ENCODE data around the gene SYTL1. TPM values are rescaled to one million over a fixed set of nuclear protein-coding genes. Genes with fewer than 3 reads are reported as not detected.

Gene SYTL1, protein sequence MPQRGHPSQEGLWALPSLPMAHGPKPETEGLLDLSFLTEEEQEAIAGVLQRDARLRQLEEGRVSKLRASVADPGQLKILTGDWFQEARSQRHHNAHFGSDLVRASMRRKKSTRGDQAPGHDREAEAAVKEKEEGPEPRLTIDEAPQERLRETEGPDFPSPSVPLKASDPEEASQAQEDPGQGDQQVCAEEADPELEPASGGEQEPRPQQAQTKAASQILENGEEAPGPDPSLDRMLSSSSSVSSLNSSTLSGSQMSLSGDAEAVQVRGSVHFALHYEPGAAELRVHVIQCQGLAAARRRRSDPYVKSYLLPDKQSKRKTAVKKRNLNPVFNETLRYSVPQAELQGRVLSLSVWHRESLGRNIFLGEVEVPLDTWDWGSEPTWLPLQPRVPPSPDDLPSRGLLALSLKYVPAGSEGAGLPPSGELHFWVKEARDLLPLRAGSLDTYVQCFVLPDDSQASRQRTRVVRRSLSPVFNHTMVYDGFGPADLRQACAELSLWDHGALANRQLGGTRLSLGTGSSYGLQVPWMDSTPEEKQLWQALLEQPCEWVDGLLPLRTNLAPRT
- total RNA-seq, result 10 to 100 TPM; 26.0 to 43.4 TPM

DNA sequence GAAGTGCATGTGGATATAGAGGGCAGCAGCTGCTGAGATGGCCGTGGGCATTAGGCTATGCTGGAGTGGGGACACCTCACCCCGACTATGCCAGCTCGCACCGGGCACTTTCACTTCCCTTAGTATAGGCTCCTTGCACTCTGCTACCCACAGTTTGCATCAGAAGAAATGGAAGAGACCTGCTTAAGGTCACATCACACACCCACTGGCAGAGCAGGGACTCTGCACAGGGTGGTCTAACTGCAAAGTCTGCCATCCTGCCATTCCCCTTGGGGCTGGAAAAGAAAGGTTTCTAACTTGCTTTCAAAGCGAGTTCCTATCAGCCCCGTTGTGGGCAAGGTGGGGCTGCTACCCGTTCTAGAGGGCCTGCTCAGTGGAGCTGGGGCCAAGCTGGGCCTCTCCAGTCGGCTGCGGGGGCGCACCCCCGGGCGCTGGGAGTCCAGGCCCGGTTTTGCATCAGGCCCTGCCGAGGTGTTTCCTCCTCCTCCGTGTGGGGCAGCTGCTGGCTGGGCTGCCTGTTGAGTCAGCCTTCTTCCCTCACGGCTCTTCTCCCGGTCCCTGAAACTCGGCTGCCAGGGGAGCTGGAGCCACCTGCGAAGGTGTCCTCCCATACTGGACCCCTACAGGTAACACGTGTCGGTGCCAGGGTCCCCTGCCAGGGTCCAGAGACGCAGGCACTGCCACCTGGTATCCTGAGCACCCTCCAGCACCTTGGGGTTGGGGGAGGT, at the start of gene SYTL1:
TSS of gene SYTL1 (plus strand) at position 498 of the 728 bp plus-strand sequence. CDS start 3,313 bp downstream, outside the sequence.
- Mint-ChIP-seq H3K4me3 (peak within 1 kb of the TSS; percentile 90), H3K9me3 (no peaks in the 10 kb centered on the region), H3K36me3 (ENCODE audit: low read depth) (peaks cover 22% of the 10 kb centered on the region), H3K27ac (peak within 1 kb of the TSS; percentile 84), H3K27me3 (no peaks in the 10 kb centered on the region), H3K4me1 (peaks cover 34% of the 10 kb centered on the region)
- peak; percentile 57 for ATAC-seq (replicated peaks)

DNA sequence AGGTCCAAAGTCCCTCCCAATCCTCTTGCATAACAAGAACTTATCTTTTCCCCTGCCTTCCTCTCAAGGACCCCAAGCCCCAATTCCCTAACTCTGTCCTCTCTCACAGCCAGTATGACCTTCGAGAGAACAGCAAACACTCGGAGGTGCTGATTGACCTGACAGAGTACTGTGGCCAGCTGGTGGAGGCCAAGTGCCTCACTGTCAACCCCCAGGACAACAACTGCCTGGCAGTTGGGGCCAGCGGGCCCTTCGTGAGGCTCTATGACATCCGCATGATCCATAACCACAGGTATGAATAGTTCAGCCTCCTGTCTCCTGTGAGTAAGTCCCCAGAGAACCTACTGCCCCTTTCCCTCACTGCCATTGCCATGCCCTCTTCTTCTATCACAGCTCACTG, 49.7 kb upstream of the SYTL1 start:
- ATAC-seq (replicated peaks), result no peak
- Mint-ChIP-seq H3K4me1 (no peaks in the 10 kb centered on the region), H3K27me3 (no peaks in the 10 kb centered on the region), H3K4me3 (no peak overlapping the region), H3K9me3 (no peaks in the 10 kb centered on the region), H3K27ac (no peak overlapping the region), H3K36me3 (ENCODE audit: low read depth) (peaks cover 60% of the 10 kb centered on the region)

- Mint-ChIP-seq H3K9me3 (no peaks in the 10 kb centered on the region), H3K27me3 (no peaks in the 10 kb centered on the region), H3K27ac (no peak overlapping the region), H3K4me1 (no peaks in the 10 kb centered on the region), H3K36me3 (ENCODE audit: low read depth) (peaks cover 59% of the 10 kb centered on the region), H3K4me3 (no peak overlapping the region)
- ATAC-seq (replicated peaks), result no peak
These were observed 47.9 kb upstream of the SYTL1 start for GRCh38 chr1:27293915-27294314.

DNA sequence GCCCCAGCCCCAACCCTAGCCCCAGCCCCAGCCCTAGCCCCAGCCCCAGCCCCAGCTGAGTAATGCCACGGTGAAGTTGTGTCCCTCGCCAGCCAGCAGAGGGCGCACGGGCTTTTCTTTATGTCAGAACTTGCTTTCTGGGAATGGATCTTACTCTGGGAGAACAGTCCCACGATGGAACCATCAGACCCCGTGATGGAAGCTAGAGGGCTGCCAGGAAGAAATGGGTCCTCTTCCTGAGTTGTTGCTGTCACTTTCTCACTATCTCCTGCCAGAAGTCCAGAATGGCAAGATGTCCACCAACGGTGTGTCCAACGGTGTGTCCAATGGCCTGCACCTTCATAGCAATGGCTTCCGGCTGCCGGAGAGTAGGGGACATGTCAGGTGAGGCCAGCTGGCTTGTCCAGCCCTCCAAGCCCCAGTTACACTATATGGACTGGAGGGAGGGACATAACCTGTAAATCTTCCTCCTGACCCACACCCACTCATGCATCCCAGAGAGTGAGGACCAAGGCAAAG, 45.0 kb upstream of the SYTL1 start:
- Mint-ChIP-seq H3K4me3 (no peak overlapping the region), H3K9me3 (no peaks in the 10 kb centered on the region), H3K36me3 (ENCODE audit: low read depth) (peaks cover 57% of the 10 kb centered on the region), H3K4me1 (no peaks in the 10 kb centered on the region), H3K27me3 (no peaks in the 10 kb centered on the region), H3K27ac (no peak overlapping the region)
- ATAC-seq (replicated peaks), result peak; percentile 67

GRCh38 chr1:27297903-27298302, 43.9 kb upstream of the SYTL1 start:
- Mint-ChIP-seq H3K4me3 (no peak overlapping the region), H3K27me3 (no peaks in the 10 kb centered on the region), H3K36me3 (ENCODE audit: low read depth) (peaks cover 49% of the 10 kb centered on the region), H3K9me3 (no peaks in the 10 kb centered on the region), H3K27ac (no peak overlapping the region), H3K4me1 (no peaks in the 10 kb centered on the region)
- no peak for ATAC-seq (replicated peaks)

- no peak for ATAC-seq (replicated peaks)
- Mint-ChIP-seq H3K36me3 (ENCODE audit: low read depth) (peaks cover 45% of the 10 kb centered on the region), H3K4me1 (no peaks in the 10 kb centered on the region), H3K9me3 (no peaks in the 10 kb centered on the region), H3K4me3 (no peak overlapping the region), H3K27me3 (no peaks in the 10 kb centered on the region), H3K27ac (no peak overlapping the region)
These were observed 43.0 kb upstream of the SYTL1 start for GRCh38 chr1:27298632-27299384.

DNA sequence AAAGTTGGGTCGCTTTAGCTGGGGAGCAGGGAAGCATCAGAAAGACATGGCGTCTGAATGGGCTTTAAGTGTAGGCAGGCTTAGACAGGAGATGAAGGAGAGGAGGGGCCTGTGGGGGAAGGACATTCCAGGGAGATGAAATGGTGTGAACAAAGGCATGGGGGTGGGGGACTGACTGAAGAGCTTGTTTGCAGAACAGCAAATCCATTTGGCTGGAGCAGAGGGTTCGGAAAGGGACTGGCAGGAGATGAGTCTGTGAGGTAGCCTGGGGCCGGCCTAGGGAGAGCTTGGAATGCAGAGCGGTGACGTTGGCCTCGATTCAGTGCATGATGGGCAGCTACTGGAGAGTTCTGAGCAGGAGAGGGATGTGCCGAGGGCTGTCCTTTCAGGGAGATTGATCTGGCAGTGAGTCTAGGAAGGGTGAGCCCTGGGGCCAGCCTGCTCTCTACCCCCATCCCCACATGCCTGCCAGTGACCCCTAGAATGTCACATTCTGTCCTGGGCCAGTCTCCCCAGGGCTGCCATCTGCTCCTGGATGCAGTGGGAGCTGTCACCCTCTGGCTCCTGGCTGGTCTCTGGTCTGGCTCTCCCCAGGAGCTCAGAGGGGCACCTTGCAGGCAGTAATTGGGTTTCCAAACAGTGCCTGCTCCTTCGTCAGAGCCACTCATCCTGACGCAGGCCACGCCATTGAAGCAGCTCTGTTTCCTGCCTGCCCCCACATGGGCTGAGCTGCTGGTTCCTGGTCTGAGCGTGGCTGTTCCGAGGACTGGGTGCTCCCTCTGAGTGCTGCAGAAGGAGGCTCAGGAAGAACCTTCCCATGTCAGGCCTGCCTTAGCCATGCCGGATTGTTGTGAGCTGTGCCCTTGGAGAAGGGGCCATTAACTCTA, 42.2 kb upstream of the SYTL1 start:
- Mint-ChIP-seq H3K36me3 (ENCODE audit: low read depth) (peaks cover 36% of the 10 kb centered on the region), H3K27ac (no peak overlapping the region), H3K4me3 (no peak overlapping the region), H3K4me1 (no peaks in the 10 kb centered on the region), H3K9me3 (no peaks in the 10 kb centered on the region), H3K27me3 (no peaks in the 10 kb centered on the region)
- no peak for ATAC-seq (replicated peaks)

DNA sequence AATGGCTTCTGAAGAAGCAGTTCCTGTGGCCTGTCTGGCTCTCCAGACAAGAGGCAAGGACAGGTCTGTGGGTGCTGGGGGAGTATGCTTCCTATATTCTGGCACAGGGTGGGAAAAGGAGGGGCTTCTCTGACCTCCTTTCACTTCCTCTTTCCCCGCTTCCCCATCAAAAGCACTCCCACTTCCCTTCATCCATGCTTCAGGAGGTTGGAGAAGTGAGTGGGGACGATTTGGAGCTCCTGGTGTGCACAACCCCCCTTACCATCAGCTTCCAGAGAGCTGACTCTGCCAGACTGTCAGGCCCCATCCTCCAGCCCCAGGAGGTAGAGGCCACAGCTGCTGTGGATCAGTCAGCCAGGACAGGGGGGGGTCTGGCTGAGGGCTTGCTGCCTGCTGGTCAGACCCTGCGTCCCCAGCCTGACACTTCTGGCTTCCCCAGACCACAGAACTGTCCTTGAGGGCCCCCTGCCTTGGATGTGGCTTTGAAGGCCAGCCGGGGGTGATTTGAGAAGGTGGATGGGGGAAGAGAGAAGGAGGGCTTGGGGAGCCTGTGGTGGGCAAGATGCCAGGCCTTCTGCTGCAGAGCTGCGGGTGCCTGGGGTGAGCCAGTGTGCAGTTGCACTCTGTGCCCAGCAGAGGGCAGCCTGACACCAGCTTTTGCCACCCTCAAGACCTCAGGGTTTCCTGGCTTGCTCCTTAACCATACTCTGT, 41.3 kb upstream of the SYTL1 start:
- Mint-ChIP-seq H3K27me3 (no peaks in the 10 kb centered on the region), H3K36me3 (ENCODE audit: low read depth) (peaks cover 29% of the 10 kb centered on the region), H3K27ac (no peak overlapping the region), H3K4me1 (no peaks in the 10 kb centered on the region), H3K9me3 (no peaks in the 10 kb centered on the region), H3K4me3 (no peak overlapping the region)
- peak; percentile 92 for ATAC-seq (replicated peaks)

GRCh38 chr1:27301052-27301422, 40.8 kb upstream of the SYTL1 start:
- Mint-ChIP-seq H3K4me3 (no peak overlapping the region), H3K9me3 (no peaks in the 10 kb centered on the region), H3K36me3 (ENCODE audit: low read depth) (peaks cover 23% of the 10 kb centered on the region), H3K27ac (no peak overlapping the region), H3K4me1 (no peaks in the 10 kb centered on the region), H3K27me3 (no peaks in the 10 kb centered on the region)
- no peak for ATAC-seq (replicated peaks)

DNA sequence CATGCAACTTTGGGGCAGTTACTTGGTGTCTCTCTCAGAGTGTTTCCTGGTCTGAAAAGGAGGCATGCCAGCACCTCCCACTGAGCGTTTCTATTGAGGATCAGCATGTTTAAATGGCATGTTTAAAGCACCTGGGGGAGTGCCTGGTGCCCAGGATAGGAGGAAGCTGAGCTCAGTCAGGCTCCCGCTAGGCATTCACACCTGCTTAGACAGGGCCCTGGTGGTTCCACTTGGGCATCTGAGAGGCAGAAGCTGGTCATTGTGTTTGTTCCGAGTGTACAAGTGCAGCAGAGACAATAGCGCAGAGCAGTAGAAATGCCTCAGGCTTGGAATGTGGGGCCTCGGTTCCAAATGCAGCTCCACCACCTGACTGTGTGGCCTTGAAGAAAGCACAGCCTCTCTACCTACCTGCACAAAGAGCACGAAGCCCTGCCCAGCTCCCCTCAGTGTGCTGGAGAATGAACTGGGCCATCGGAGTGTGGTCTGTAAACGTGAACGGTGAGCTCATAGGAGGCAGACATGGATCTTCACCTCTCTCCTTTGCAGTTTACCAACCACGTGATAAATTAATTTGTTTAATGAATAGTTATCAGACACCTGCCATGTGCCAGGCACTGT, 40.1 kb upstream of the SYTL1 start:
- Mint-ChIP-seq H3K9me3 (no peaks in the 10 kb centered on the region), H3K27me3 (no peaks in the 10 kb centered on the region), H3K4me3 (no peak overlapping the region), H3K36me3 (ENCODE audit: low read depth) (peaks cover 18% of the 10 kb centered on the region), H3K27ac (no peak overlapping the region), H3K4me1 (no peaks in the 10 kb centered on the region)
- no peak for ATAC-seq (replicated peaks)

GRCh38 chr1:27302612-27303011, 39.2 kb upstream of the SYTL1 start:
- peaks cover 18% of the 10 kb centered on the region for H3K36me3 Mint-ChIP-seq (ENCODE audit: low read depth)
- H3K27ac Mint-ChIP-seq, result no peak overlapping the region
- H3K4me3 Mint-ChIP-seq, result no peak overlapping the region
- ATAC-seq (replicated peaks), result no peak
- no peaks in the 10 kb centered on the region for H3K4me1 Mint-ChIP-seq
- H3K27me3 Mint-ChIP-seq, result no peaks in the 10 kb centered on the region
- no peaks in the 10 kb centered on the region for H3K9me3 Mint-ChIP-seq

DNA sequence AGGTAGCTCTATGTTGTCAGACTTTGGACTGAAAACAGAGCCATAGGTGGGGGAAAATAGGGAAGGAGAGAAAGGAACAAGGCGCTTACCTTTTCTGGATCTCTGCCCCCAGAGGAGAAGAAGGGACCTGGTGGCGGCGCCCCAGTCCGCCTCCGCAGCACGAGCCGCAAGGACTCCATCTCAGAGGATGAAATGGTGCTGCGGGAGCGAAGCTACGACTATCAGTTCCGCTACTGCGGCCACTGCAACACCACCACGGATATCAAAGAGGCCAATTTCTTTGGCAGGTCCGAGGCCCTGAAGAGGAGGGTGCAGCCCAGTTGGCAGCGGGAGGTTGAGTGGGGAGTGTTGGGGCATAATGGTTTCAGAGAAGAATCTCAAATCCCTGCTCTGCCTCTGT, 38.3 kb upstream of the SYTL1 start:
- ATAC-seq (replicated peaks), result no peak
- peaks cover 9% of the 10 kb centered on the region for H3K36me3 Mint-ChIP-seq (ENCODE audit: low read depth)
- H3K4me1 Mint-ChIP-seq, result no peaks in the 10 kb centered on the region
- no peak overlapping the region for H3K27ac Mint-ChIP-seq
- no peaks in the 10 kb centered on the region for H3K27me3 Mint-ChIP-seq
- H3K4me3 Mint-ChIP-seq, result no peak overlapping the region
- no peaks in the 10 kb centered on the region for H3K9me3 Mint-ChIP-seq

GRCh38 chr1:27306071-27306470, 35.8 kb upstream of the SYTL1 start:
- no peak for ATAC-seq (replicated peaks)
- no peaks in the 10 kb centered on the region for H3K9me3 Mint-ChIP-seq
- H3K4me3 Mint-ChIP-seq, result no peak overlapping the region
- no peak overlapping the region for H3K27ac Mint-ChIP-seq
- H3K4me1 Mint-ChIP-seq, result no peaks in the 10 kb centered on the region
- H3K27me3 Mint-ChIP-seq, result no peaks in the 10 kb centered on the region
- no peaks in the 10 kb centered on the region for H3K36me3 Mint-ChIP-seq (ENCODE audit: low read depth)
